ENCODE data around the gene TP53I13.

TP53I13 gene

DNA sequence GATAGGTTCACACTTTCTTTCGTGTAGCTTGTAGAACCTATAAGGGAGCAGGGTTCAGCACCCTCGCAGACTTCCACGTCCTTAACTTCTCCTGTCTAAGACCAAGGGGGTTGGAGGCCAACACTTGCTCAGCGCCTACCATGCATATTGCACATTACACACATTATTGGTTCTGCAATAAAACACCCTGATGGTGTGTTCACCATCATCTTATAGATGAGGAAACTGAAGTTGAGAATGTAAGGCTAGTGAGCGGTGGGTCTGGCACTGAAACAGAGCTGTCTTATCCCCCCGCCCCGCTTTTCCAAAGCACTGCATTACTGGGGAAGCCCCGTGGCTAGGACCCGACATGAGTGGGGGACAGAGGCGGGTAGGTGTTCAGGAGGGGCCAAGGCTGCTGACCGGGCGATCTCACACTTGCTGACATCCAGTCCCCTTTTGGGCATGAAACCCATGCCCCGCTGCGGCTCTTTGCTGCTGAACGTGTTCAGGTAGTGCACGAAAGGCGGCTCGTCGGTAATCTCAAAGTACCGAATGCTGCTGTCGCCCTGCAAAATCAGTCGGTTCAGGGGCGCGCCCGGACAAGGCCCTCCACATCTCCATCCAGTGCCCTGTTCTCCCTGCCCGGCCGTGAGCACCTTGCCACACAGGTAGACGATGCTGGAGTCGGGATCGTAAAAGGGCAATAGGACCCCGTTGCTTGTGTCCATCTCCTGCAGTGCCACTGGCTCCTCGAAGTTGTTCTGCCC lies 48.0 kb downstream of the TP53I13 start:
- no peak overlapping the region for H3K27ac ChIP-seq
- TF ChIP-seq ZFX (IDR thresholded peaks at IDR 0.05), result no peak
- TF ChIP-seq, protein P1, sequence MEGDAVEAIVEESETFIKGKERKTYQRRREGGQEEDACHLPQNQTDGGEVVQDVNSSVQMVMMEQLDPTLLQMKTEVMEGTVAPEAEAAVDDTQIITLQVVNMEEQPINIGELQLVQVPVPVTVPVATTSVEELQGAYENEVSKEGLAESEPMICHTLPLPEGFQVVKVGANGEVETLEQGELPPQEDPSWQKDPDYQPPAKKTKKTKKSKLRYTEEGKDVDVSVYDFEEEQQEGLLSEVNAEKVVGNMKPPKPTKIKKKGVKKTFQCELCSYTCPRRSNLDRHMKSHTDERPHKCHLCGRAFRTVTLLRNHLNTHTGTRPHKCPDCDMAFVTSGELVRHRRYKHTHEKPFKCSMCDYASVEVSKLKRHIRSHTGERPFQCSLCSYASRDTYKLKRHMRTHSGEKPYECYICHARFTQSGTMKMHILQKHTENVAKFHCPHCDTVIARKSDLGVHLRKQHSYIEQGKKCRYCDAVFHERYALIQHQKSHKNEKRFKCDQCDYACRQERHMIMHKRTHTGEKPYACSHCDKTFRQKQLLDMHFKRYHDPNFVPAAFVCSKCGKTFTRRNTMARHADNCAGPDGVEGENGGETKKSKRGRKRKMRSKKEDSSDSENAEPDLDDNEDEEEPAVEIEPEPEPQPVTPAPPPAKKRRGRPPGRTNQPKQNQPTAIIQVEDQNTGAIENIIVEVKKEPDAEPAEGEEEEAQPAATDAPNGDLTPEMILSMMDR (conservative IDR thresholded peaks at IDR 0.05), result no peak

DNA sequence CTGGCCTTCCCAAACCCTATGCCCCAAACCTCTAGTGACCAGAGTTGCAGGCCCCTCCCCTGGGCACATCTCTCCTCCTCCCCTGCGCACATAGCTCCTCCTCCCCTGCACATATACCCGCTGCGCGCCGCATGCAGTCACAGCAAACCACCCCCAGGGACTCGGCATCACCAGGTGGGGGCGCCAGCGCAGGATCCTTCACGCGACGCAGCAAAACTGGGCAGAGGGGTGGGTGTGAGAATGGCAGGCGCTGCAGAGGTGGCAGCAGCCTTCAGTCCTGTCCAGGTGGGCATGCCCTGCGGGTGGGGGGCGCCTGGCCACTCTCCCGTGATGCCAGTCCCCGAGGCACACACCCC lies 48.6 kb downstream of the TP53I13 start:
- no peak overlapping the region for H3K27ac ChIP-seq
- no peak for TF ChIP-seq ZFX (IDR thresholded peaks at IDR 0.05)
- TF ChIP-seq, protein P1 (conservative IDR thresholded peaks at IDR 0.05), result no peak; the same call in 1 of the 2 replicates

DNA sequence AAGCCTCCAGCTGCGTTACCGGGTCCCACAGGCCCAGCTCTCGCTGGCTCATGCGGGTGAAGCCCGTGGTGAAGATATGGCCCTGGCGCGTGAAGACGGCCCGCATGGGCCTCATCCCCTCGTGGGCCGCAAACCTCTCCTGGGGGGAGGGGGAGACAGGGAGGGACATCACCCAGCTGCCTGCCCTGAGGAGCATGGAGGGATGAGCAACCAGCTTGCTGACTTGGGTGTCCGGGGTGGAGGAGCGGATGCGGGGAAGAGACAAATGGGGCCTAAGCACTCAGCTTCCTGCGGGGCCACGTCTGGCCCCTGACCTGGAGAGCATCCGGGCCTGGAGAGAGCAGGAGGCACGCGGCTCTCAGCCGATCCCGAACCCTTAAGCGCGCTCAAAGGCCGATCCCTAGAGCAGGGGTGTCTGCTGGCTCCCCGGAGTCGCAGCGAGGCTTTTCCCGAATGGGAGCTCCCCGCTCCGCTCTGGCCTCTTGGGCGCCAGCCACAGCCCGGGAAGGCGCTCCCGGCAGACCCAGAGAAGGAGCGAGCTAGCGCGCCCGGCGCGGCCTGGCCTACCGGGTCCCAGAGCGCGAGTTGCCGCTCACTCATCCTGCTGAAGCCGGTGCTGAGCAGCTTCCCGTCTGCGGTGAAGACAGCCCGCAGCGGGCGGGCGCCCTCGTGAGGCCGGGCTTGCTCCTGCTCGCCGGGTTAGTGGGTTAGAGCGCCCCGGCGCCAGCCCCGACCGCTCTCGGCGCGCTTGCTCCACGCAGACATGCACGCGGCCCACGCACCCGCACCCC lies 49.2 kb downstream of the TP53I13 start:
- H3K27ac ChIP-seq, result no peak overlapping the region

DNA sequence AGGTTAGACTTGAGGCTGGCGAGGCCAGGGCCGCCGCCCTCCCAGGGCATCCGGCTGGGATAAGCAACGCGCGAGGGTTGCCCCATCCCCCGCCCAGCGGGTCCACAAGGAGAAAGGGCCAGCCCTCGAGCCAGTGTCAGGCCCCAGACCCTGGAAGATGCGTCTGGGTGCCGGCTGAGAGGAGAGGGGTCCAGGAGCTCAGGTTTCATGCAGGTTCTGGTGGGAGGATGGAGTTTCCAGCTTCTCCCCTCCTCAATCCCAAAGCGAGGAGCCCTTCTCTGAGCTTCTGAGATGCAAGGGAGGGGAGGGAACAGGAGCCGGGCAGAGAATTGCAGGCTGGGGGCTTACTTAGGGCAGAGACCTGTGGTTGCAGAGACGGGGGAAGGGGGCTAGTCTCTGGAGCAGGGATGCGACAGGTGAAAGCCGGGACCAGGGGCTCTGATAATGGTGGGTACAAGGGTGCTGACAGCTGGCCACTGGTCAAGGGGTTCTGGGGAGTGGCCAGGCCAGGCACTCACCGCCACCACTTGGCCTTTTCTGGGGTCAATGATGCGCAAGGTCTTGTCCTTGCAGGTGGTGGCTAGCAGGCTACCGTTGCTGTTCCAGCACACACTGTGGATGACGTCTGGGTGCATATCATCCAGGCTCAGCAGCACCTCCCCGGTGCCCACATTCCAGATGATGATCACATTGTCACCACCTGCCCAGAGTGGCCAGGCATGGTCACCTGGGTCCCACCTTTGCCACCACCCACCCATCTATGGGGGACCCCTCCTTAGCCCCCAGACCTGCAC lies 50.0 kb downstream of the TP53I13 start:
- no peak overlapping the region for H3K27ac ChIP-seq
- TF ChIP-seq, protein P1 (conservative IDR thresholded peaks at IDR 0.05), result no peak
- no peak for TF ChIP-seq ZFX (IDR thresholded peaks at IDR 0.05)

More for the DNA sequence above, 49.2 kb downstream of the TP53I13 start:
- TF ChIP-seq, protein P1 (conservative IDR thresholded peaks at IDR 0.05), result no peak; the same call in 1 of the 2 replicates
- TF ChIP-seq ZFX (IDR thresholded peaks at IDR 0.05), result no peak

DNA sequence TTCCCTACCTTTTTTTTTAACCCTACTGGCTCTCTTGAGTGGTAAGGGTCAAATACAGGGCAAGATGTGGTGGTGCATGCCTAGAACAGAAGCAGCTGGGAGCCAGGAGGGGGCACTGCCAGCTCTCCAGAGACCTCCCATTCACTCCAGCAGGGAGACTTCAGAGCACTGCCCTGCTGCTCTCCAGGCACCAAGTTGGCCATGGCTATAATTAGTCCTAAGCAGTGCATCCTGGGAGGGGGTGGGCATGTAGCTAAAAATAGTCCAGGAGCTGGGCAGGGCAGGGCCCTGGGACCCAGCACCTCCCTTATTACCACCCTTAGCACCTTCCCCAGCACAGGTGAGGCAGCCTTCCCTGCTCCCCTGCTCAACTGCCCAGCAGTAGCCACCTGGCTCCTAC lies 50.8 kb downstream of the TP53I13 start:
- no peak for TF ChIP-seq ZFX (IDR thresholded peaks at IDR 0.05)
- TF ChIP-seq, protein P1 (conservative IDR thresholded peaks at IDR 0.05), result no peak; the same call in 1 of the 2 replicates
- no peak overlapping the region for H3K27ac ChIP-seq

DNA sequence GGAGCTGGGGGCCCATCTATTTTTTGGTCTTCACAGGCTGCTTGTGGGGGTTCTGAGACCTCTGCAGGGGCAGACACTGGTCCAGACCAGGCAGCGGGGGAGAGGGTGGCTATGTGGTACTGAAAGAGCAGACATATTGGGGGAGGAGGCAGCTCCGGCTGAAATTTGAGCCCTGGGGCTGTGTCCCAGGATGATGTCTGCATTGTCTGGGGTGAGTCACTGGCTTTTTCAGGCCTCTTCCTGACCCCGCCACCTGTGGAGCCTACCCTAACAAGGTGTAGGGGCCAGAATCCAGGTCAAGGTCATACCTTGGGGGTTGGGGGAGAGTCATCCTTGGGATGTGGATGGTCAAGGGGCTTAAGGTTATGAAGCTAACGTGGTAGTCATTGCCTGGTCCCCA lies 51.8 kb downstream of the TP53I13 start:
- TF ChIP-seq, protein P1 (conservative IDR thresholded peaks at IDR 0.05), result no peak
- no peak for TF ChIP-seq ZFX (IDR thresholded peaks at IDR 0.05)
- H3K27ac ChIP-seq, result no peak overlapping the region

Data from C4-2B (cell line).